CD4-positive, alpha-beta T cell treated with Interleukin-12 subunit alpha and Interleukin-12 subunit beta, for 1 hour (primary cell): ENCODE results near the gene CEBPG.
A peak's percentile ranks its signal among the peaks of the same experiment; 100 is the strongest.

Experiments used
- DNase-seq: peaks from one replicate; pipeline ENCODE4 v3.0.0-alpha.2; 2020

Gene CEBPG

DNA sequence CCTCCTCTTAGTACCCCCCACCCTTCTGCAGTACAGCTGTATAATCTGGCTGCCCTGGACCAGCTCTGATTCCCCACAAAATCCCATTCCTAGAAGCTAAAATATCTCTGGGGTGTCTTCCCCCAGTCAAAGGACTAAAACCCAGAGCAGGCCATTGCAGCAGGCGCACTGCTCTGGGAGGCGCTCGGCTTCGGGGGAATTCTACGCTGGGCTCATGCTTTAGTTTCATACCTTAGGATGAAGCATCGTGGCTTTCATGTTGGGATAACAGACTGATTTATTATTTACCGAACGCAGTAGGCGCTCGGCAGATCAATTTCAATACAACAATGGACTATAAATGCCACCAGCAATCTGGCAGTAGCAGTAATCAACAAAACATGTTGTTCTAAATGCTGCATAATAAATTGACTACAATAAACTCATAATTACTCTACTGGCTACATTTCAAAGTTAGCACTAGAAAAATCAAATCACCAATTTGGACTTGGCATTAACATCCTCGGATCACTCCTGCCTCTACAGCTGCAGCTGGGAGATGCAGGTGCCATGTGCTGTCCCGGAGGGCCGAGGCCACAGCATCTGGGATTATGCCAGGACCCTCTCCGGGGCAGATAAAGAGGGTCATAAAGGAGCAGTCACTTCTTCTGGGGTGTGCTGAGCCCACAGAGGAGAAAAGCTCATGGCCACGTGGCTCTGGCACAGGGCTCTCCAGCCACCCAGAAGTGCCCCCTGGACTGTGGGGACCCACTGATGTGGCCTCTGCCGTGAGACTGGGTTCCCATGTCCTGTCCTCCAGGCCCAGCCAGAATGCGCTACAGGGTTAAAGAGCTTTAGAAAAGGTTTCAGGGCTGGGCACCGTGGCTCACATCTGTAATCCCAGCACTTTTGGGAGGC, 35.3 kb downstream of the CEBPG start:
- DNase-seq, result no peak

- DNase-seq, result no peak
Observed at GRCh38 chr19:33409906-33410685, 36.6 kb downstream of the CEBPG start.

DNA sequence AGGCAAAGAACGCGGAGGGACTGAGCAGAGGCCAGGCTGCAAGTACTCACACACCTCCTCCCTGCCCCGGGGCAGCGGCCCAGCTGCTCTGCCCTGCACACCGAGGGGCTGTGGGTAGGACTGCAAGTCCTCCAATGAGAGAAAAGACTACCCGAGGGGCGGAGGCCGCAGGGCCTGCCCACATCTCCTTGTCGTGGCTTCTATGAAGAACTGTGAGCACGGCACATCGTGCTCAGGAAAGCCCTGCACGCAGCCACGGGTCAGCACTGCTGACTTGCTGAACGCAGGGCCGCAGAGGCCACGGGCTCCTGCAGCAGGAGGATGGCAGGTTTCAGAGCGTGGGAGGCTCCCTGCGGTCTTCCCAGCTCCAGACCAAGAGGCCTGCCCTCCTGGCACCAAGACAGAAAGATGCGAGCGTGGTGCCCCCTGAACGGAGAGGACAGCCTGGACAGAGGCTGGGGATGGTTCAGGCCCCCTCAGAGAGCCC, 37.4 kb downstream of the CEBPG start:
- DNase-seq, result no peak

- DNase-seq, result no peak
Observed at GRCh38 chr19:33411621-33412180, 38.2 kb downstream of the CEBPG start.

GRCh38 chr19:33412601-33413425, 39.3 kb downstream of the CEBPG start:
- no peak for DNase-seq

GRCh38 chr19:33413426-33413725, 39.9 kb downstream of the CEBPG start:
- no peak for DNase-seq

- no peak for DNase-seq
Observed at GRCh38 chr19:33413868-33414666, 40.6 kb downstream of the CEBPG start.

GRCh38 chr19:33414667-33415605, 41.4 kb downstream of the CEBPG start:
- no peak for DNase-seq

GRCh38 chr19:33416307-33417215, 43.1 kb downstream of the CEBPG start:
- DNase-seq, result peak; percentile 60

DNA sequence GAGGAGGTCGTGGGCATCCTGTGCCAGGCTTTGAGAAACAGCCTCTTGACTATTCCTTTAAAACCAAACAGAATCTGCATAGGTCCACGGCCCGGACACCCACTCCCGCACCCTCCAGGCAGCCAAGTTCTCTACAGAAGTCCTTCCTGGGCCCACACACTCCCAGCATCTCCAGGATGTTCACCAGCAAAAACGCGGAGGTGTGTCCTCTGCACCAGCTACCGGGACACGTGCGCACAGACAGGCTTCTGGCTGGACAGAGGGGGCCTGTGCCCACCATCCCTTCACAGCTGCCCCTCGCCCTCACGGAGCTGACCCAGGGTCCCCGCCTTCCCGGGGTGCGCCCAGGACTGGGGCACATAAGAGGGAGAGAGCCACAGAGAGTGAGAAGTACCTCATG, 44.2 kb downstream of the CEBPG start:
- DNase-seq, result no peak

DNA sequence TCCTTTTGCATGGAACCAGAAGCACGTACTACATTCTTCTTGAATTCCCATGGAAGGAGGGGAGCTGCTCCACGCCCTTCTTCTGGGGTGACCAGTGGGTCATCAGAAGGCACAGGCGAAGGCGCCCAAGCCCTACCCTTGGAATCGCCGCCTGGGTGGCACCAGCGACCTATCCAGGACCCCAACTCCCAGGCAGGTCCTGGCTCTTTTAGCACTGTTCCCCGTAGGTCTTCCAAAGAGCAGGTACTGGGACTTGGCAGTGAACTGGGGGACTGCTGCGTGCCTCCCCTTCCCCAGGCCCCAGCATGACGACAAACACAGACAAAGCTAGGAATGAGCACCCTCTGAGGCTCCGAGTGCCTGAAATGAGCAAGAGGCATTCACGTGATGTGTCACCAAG, 45.0 kb downstream of the CEBPG start:
- DNase-seq, result no peak

DNA sequence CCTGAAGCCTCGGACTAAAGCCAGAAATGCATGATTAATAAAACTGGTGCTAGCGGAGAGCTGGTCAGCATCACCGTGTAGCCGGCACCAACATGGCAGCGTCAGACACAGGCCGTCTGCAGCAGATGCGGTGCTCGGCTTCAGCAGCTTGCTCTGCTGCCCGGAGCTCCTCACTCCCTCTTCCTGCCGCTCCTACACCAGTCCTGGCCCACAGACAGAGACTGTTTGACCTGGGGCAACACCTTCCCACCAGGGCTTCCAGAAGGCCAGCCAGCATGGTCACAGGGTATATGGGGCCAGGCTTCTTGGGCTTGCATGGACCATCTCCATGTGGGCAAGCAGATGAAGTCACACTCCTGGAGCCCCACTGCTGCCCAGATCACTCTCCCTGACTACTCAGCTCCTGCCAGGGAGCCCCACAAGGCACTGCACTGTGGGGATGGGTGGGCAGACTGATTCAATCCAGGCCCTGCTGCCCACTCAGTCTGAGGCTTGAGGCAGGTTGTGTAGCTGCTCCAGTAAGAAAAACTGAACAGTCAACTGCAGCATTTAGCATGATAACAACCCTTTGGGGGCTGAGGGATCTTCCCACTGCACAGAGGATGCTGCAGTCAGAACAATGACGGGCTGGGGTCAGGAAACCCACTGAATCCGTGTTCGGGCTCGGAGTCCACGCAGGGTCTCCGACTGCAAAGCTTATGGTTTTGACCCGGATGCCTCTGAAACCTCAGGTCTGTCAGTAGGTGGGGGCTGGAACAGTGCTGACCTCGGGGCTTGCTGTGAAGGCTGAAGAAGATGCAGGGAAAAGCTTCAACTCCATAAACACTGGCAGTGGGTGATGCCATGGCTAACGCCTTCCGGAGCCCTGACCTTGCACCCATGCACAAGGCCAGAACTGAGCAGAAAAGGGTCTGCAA, 45.6 kb downstream of the CEBPG start:
- DNase-seq, result no peak

- no peak for DNase-seq
Observed at GRCh38 chr19:33419788-33420130, 46.2 kb downstream of the CEBPG start.

- DNase-seq, result no peak
Observed at GRCh38 chr19:33420821-33421220, 47.3 kb downstream of the CEBPG start.

DNA sequence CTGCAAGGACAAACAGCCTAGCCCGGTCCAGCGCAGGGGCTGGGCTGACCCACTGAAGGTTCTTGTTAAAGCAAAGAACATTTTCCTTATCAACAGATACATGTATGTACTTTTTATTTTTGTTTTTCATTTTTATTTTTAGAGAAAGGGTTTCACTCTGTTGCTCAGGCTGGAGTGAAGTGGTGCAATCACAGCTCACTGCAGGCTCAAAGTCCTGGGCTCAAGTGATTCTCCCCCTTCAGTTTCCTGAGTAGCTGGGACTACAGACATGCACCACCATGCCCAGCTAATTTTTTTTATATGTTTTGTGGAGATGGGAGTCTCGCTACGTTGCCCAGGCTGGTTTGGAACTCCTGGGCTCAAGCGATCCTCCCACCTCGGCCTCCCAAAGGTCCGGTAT, 47.9 kb downstream of the CEBPG start:
- no peak for DNase-seq

GRCh38 chr19:33422369-33423180, 49.1 kb downstream of the CEBPG start:
- no peak for DNase-seq

GRCh38 chr19:33424181-33424580, 50.7 kb downstream of the CEBPG start:
- DNase-seq, result no peak
